ENCODE measurements around the gene SH3GL1.
A peak's percentile ranks its signal among the peaks of the same experiment; 100 is the strongest.
"Not testable (repeated sequence)": the region's sequence is repeated elsewhere in the genome, so short reads cannot be mapped to it uniquely, and the experiment has no call there.

Gene SH3GL1

GRCh38 chr19:4342615-4343369, 57.6 kb downstream of the SH3GL1 start:
- peak; percentile 98 for DNase-seq (ENCODE audit: low spot score)

GRCh38 chr19:4342314-4342614, 58.1 kb downstream of the SH3GL1 start:
- DNase-seq (ENCODE audit: low spot score) = no peak

- DNase-seq (ENCODE audit: low spot score) = no peak
Measured at GRCh38 chr19:4338441-4339355, 61.6 kb downstream of the SH3GL1 start, which contains the start of gene STAP2. TSS of gene STAP2 (minus strand) at chr19:4338827. CDS start at chr19:4338753, 74 bp downstream.

- DNase-seq (ENCODE audit: low spot score) = no peak
Measured at GRCh38 chr19:4337906-4338440, 62.4 kb downstream of the SH3GL1 start.

- DNase-seq (ENCODE audit: low spot score) = no peak
Measured at GRCh38 chr19:4334929-4335570, 65.3 kb downstream of the SH3GL1 start.

- no peak for DNase-seq (ENCODE audit: low spot score)
Measured at GRCh38 chr19:4329858-4330257, 70.5 kb downstream of the SH3GL1 start.

GRCh38 chr19:4328991-4329681, 71.2 kb downstream of the SH3GL1 start:
- DNase-seq (ENCODE audit: low spot score) = not testable (repeated sequence)

- peak; percentile 92 for DNase-seq (ENCODE audit: low spot score)
Measured at GRCh38 chr19:4328243-4328990, 71.9 kb downstream of the SH3GL1 start.

- DNase-seq (ENCODE audit: low spot score) = no peak
Measured at GRCh38 chr19:4327877-4328242, 72.5 kb downstream of the SH3GL1 start.

- peak; percentile 87 for DNase-seq (ENCODE audit: low spot score)
Measured at GRCh38 chr19:4327252-4327876, 73.0 kb downstream of the SH3GL1 start.

GRCh38 chr19:4326837-4327251, 73.5 kb downstream of the SH3GL1 start:
- no peak for DNase-seq (ENCODE audit: low spot score)

- DNase-seq (ENCODE audit: low spot score) = no peak
Measured at GRCh38 chr19:4326215-4326836, 74.0 kb downstream of the SH3GL1 start.

- no peak for DNase-seq (ENCODE audit: low spot score)
Measured at GRCh38 chr19:4324228-4324627, 76.1 kb downstream of the SH3GL1 start.

GRCh38 chr19:4323692-4324091, 76.7 kb downstream of the SH3GL1 start:
- DNase-seq (ENCODE audit: low spot score) = no peak

- no peak for DNase-seq (ENCODE audit: low spot score)
Measured at GRCh38 chr19:4322942-4323665, 77.2 kb downstream of the SH3GL1 start.

- no peak for DNase-seq (ENCODE audit: low spot score)
Measured at GRCh38 chr19:4320419-4320818, 79.9 kb downstream of the SH3GL1 start.

GRCh38 chr19:4319067-4319718, 81.2 kb downstream of the SH3GL1 start:
- DNase-seq (ENCODE audit: low spot score) = no peak

GRCh38 chr19:4318460-4318859, 81.9 kb downstream of the SH3GL1 start:
- DNase-seq (ENCODE audit: low spot score) = no peak

- no peak for DNase-seq (ENCODE audit: low spot score)
Measured at GRCh38 chr19:4316956-4317355, 83.4 kb downstream of the SH3GL1 start.

Data from hematopoietic multipotent progenitor cell treated with erythropoietin and hydrocortisone succinate and interleukin-3 and kit ligand, for 17 days (in vitro differentiated cells).